Measurements from ENCODE around the gene NLN. TPM values are rescaled to one million over a fixed set of nuclear protein-coding genes. Genes with fewer than 3 reads are reported as not detected.

The NLN gene
- total RNA-seq, 1 experiment from 2014 or later, result 42.1 TPM

DNA sequence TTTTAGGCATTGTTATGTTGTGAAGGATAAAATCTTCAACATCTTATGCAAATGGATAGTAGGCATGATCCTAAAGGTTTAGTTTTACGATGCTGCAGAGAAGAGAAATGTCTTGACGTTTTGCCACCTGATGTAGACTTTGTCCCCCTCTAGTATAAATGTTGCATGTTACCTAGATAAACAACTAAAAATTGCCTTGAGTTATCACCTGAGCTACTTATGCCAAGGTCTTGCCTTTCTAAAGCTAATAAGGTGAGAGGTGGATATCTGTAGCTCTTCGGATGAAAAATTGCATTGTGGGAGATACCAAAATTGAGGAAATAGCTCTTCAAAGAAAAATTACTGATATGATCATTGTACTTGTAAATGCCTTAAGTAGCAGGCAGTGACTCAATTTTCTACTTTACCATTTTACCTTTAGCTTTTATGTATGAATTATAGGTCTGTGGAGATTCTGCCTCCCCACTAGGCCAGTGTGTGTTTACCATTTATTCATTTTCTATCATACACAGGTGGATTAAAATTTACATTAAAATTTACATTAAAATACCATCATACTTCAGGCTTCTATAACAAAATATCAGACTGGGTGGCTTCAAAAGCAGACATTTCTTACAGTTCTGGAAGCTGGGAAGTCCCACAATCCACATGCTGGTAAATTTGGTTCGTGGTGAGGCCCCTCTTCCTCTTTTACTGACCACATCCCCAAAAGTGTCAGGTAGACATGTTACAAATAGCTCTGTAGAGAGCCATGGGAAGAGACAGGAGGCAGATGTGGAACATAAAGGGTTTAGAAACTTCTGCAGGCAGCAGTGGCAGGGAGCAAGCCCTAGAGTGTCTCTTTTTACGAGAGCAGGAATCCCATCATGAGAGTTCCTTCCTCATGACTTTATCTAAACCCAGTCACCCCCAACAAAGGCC, 103.7 kb downstream of the NLN start:
- intact Hi-C loops (cut with micrococcal nuclease), result no loop called here
- no peak for TF ChIP-seq CTCF (IDR thresholded peaks at IDR 0.05; ENCODE audit: unreplicated experiment)
- Mint-ChIP-seq H3K4me1 (ENCODE audit: insufficient read depth, unreplicated experiment) (peaks cover 9% of the 10 kb centered on the region), H3K4me3 (ENCODE audit: unreplicated experiment) (no peak overlapping the region), H3K27ac (ENCODE audit: low read depth, unreplicated experiment) (no peak overlapping the region), H3K27me3 (ENCODE audit: insufficient read depth, unreplicated experiment) (no peaks in the 10 kb centered on the region), H3K9me3 (ENCODE audit: unreplicated experiment) (no peaks in the 10 kb centered on the region), H3K36me3 (ENCODE audit: insufficient read depth, unreplicated experiment) (peaks cover 13% of the 10 kb centered on the region)
- BruUV-seq (replicated peaks), result no TSS peak
- POLR2A ChIA-PET, result interaction anchor here (0.6 to 1.2 kb wide), 2 partner anchors 24 to 101 kb away, joined by 3 read pairs; partner anchors contain the start of gene ERBIN
- no peak for DNase-seq (ENCODE audit: unreplicated experiment)
- CTCF ChIA-PET, result interaction anchor here (1.0 kb wide), 1 partner anchor 9 kb away, joined by 3 read pairs; no protein-coding TSS in a partner anchor

DNA sequence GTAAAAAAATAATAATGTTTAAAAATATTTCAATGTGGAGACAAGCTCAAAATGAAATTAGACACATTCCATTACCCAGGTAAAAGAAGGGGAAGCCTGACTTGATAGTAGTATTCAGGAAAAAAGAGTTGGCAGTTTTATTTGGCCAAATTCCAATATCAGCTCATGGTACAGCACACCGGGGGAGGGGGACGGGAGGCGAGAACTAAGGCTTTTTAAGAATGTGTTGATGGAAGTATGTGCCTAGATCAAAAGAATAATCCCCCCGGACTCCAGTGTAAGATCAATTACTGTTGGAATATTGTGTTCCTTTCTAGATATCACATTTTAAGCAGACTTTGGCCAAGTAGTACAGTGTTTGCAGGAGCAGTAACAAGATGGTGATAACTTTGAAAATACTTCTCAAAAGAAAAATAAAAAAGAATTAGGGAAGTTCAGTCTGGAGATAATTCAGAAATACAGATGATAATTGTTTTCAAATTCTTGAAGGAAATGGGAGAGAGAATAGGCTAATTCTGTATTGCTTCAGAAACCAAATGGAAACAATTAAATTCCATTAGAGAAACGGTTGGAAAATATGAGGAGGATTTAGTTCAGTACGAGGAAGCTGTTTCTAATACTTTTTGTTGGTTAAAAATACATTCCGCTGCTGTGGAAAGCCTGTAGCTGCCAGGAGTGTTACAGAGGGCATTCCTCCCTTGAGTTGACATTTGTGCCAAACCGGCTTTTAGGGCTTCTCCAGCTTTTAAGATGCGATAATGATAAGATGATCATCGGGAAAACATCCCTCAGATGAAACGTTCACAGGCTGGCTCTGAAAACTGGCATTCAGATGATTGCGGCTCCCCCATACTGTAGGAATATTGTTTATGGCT, 106.3 kb downstream of the NLN start:
- Mint-ChIP-seq H3K4me1 (ENCODE audit: insufficient read depth, unreplicated experiment) (peaks cover 6% of the 10 kb centered on the region), H3K4me3 (ENCODE audit: unreplicated experiment) (no peak overlapping the region), H3K36me3 (ENCODE audit: insufficient read depth, unreplicated experiment) (peaks cover 12% of the 10 kb centered on the region), H3K27me3 (ENCODE audit: insufficient read depth, unreplicated experiment) (no peaks in the 10 kb centered on the region), H3K9me3 (ENCODE audit: unreplicated experiment) (no peaks in the 10 kb centered on the region), H3K27ac (ENCODE audit: low read depth, unreplicated experiment) (no peak overlapping the region)
- intact Hi-C loops (cut with micrococcal nuclease), result no loop called here
- ChIA-PET CTCF (interaction anchor here (0.6 kb wide), 1 partner anchor 17 kb away, joined by 3 read pairs; no protein-coding TSS in a partner anchor), POLR2A (no interaction called here)
- no peak for TF ChIP-seq CTCF (IDR thresholded peaks at IDR 0.05; ENCODE audit: unreplicated experiment)
- DNase-seq (ENCODE audit: unreplicated experiment), result no peak
- no TSS peak for BruUV-seq (replicated peaks)

DNA sequence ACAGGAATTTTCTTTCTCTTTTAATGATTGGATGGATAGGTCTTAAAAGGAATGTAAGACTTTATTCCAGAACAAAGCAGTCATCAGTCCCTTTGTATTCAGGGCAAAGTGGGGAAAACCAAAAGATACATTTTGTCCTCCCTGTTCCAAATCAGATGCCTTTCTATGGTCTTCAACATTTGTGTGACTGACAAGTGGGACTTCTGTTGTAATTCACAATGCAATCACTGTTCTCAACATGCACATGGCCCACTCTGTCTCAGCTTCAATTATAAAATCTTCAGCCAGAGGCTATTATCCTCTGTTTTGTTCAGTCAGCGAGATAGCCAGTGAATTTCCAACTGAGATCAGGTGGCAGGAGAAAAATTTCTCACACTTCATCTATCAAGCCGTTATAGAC, 108.9 kb downstream of the NLN start:
- peaks cover 6% of the 10 kb centered on the region for H3K36me3 Mint-ChIP-seq (ENCODE audit: insufficient read depth, unreplicated experiment)

More for the DNA sequence above, 108.9 kb downstream of the NLN start:
- no peak for TF ChIP-seq CTCF (IDR thresholded peaks at IDR 0.05; ENCODE audit: unreplicated experiment)
- ChIA-PET POLR2A (interaction anchor here (0.7 kb wide), 1 partner anchor 98 kb away, joined by 3 read pairs; no protein-coding TSS in a partner anchor), CTCF (interaction anchor here (1.2 kb wide), 1 partner anchor 13 kb away, joined by 3 read pairs; no protein-coding TSS in a partner anchor)
- Mint-ChIP-seq H3K4me1 (ENCODE audit: insufficient read depth, unreplicated experiment) (no peaks in the 10 kb centered on the region), H3K4me3 (ENCODE audit: unreplicated experiment) (no peak overlapping the region), H3K27me3 (ENCODE audit: insufficient read depth, unreplicated experiment) (no peaks in the 10 kb centered on the region), H3K27ac (ENCODE audit: low read depth, unreplicated experiment) (no peak overlapping the region), H3K9me3 (ENCODE audit: unreplicated experiment) (no peaks in the 10 kb centered on the region)
- intact Hi-C loops (cut with micrococcal nuclease), result no loop called here
- no TSS peak for BruUV-seq (replicated peaks)
- no peak for DNase-seq (ENCODE audit: unreplicated experiment)

Data from MCF 10A (cell line).